GM12878 (cell line): ENCODE measurements around the gene SLC28A1. TPM values are rescaled to one million over a fixed set of nuclear protein-coding genes. Genes with fewer than 3 reads are reported as not detected.

Experiments used
- ATAC-seq: fragments of 200-7000 bp; cut with Tn5 transposase; 3 replicates; pipeline ENCODE4 v1.9.1; 2020; ENCODE audit warnings: mild to moderate bottlenecking, moderate library complexity
- BruUV-seq: library from RNA; stranded (reverse); fragments of 400-500 nt; replicated peaks from 2 replicates; lab custom pipeline; 2021; lab: Mats Ljungman, UMichigan
- CTCF ChIA-PET: fragments of 300-600 bp; sonication (Branson Sonifier 250); formaldehyde crosslinking; extraction: SDS; loops from one replicate; lab custom pipeline; 2021; ENCODE audit warnings: inconsistent platforms; lab: Yijun Ruan, JAX
- POLR2A ChIA-PET: fragments of 350-600 bp; formaldehyde crosslinking; extraction: SDS; loops from one replicate; lab custom pipeline; 2021; ENCODE audit warnings: inconsistent platforms; lab: Charles Lee
- RAD21 ChIA-PET: fragments of 300-600 bp; sonication (Branson Sonifier 250); formaldehyde crosslinking; loops from one replicate; lab custom pipeline; 2023; ENCODE audit warnings: antibody characterized with exemption; ENCODE audit not compliant: unreplicated experiment; lab: Charles Lee
- SMC1A ChIA-PET: fragments of 300-600 bp; sonication (Branson Sonifier 250); formaldehyde crosslinking; loops from one replicate; lab custom pipeline; 2023; ENCODE audit not compliant: unreplicated experiment, uncharacterized antibody; lab: Charles Lee
- DNase-seq: peaks from one replicate; pipeline ENCODE4 v3.0.0-alpha.2; 2011; ENCODE audit warnings: low read depth, low spot score
- FAIRE-seq: peaks from 3 replicates; lab custom pipeline; 2011; peaks lifted over from hg19 to GRCh38; lab: Jason Lieb, UNC
- H2AFZ ChIP-seq: 2 replicates; pipeline ENCODE4 v1.6.0; 2011; ENCODE audit warnings: low read depth, low read length, control low read depth; ENCODE audit not compliant: control insufficient read depth
- H3K27ac ChIP-seq: 2 replicates; pipeline ENCODE4 v1.5.1; 2011; ENCODE audit warnings: control low read depth; ENCODE audit not compliant: control insufficient read depth, insufficient read depth
- H3K27me3 ChIP-seq, 2 experiments: replicated peaks in 1 of 2; 2 replicates each; pipeline versions ENCODE4 v1.6.0 to v1.6.1; 2011; ENCODE audit warnings: low read length in 1 of 2; ENCODE audit not compliant: control insufficient read depth in 2 of 2, insufficient read depth in 2 of 2
- H3K36me3 ChIP-seq, 2 experiments: 2 replicates each; pipeline ENCODE4 v1.5.1; 2011; ENCODE audit warnings: low read length in 1 of 2; ENCODE audit not compliant: control insufficient read depth in 2 of 2, insufficient read depth in 2 of 2
- H3K4me1 ChIP-seq: 2 replicates; pipeline ENCODE4 v1.6.1; 2011; ENCODE audit warnings: mild to moderate bottlenecking, low read length, moderate library complexity, mixed read lengths; ENCODE audit not compliant: control insufficient read depth, insufficient read depth
- H3K4me2 ChIP-seq: 2 replicates; pipeline ENCODE4 v1.6.0; 2011; ENCODE audit warnings: control low read depth; ENCODE audit not compliant: control insufficient read depth, insufficient read depth
- H3K4me3 ChIP-seq: fragments of 200-600 bp; sonication (generic); 2 replicates; pipeline ENCODE4 v1.5.1; 2016
- H3K79me2 ChIP-seq: 2 replicates; pipeline ENCODE4 v1.6.0; 2011; ENCODE audit warnings: low read length; ENCODE audit not compliant: control insufficient read depth, insufficient read depth
- H3K9ac ChIP-seq: 2 replicates; pipeline ENCODE4 v1.8.0; 2011; ENCODE audit warnings: low read length, control low read depth, mixed read lengths; ENCODE audit not compliant: control insufficient read depth, insufficient read depth
- H3K9me3 ChIP-seq: replicated peaks from 3 replicates; pipeline ENCODE4 v1.5.1; 2011; ENCODE audit warnings: mild to moderate bottlenecking, low read length; ENCODE audit not compliant: control insufficient read depth, insufficient read depth
- H4K20me1 ChIP-seq: 2 replicates; pipeline ENCODE4 v1.6.0; 2011; ENCODE audit not compliant: control insufficient read depth, insufficient read depth
- CUX1 ChIP-seq: IDR thresholded peaks from 2 replicates; pipeline ENCODE4 v1.6.1; 2012; ENCODE audit warnings: improper control_type of control experiment, low read depth, low read length; ENCODE audit not compliant: insufficient replicate concordance
- EED ChIP-seq: sonication (generic); IDR thresholded peaks from 2 replicates; pipeline ENCODE4 v1.6.1; 2016; ENCODE audit warnings: antibody characterized with exemption, low read depth
- EGR1 ChIP-seq, 2 experiments: IDR thresholded peaks; 1 replicate in 1 of 2; 2 replicates in 1 of 2; pipeline ENCODE4 v1.6.1; 2011 to 2012; ENCODE audit warnings: low read depth in 2 of 2, low read length in 2 of 2, borderline replicate concordance in 1 of 2, mild to moderate bottlenecking in 1 of 2, moderate library complexity in 1 of 2
- ESRRA ChIP-seq: IDR thresholded peaks from 2 replicates; pipeline ENCODE4 v1.6.1; 2012; ENCODE audit warnings: mild to moderate bottlenecking, low read length, improper control_type of control experiment
- HDGF ChIP-seq: fragments of 450-650 bp; IDR thresholded peaks from 2 replicates; pipeline ENCODE4 v1.6.1; 2016; ENCODE audit warnings: antibody characterized with exemption
- JUND ChIP-seq: IDR thresholded peaks from 2 replicates; pipeline ENCODE4 v1.6.1; 2012; ENCODE audit warnings: low read depth, mild to moderate bottlenecking, low read length, improper control_type of control experiment, moderate library complexity
- MYC ChIP-seq: IDR thresholded peaks from 2 replicates; pipeline ENCODE4 v1.6.1; 2011; ENCODE audit warnings: mild to moderate bottlenecking, low read length, moderate library complexity, inconsistent platforms; ENCODE audit not compliant: insufficient read depth, insufficient replicate concordance, insufficient read length, severe bottlenecking
- NFXL1 ChIP-seq: fragments of 450-650 bp; IDR thresholded peaks from 2 replicates; pipeline ENCODE4 v1.6.1; 2017; ENCODE audit warnings: antibody characterized with exemption, mild to moderate bottlenecking, borderline replicate concordance
- RCOR1 ChIP-seq: conservative IDR thresholded peaks from 2 replicates; pipeline ENCODE4 v1.6.1; 2012; ENCODE audit warnings: low read depth, low read length, improper control_type of control experiment
- SKIL ChIP-seq: fragments of 450-650 bp; IDR thresholded peaks from 2 replicates; pipeline ENCODE4 v1.6.1; 2017; ENCODE audit warnings: mild to moderate bottlenecking, low read depth, inconsistent platforms; ENCODE audit not compliant: poor library complexity, severe bottlenecking
- SP1 ChIP-seq: IDR thresholded peaks from one replicate; pipeline ENCODE4 v1.6.1; 2011; ENCODE audit warnings: low read depth, low read length
- SRF ChIP-seq, 2 experiments: IDR thresholded peaks; 2 replicates each; pipeline ENCODE4 v1.6.1; 2011; ENCODE audit warnings: low read depth in 2 of 2, low read length in 2 of 2, mild to moderate bottlenecking in 1 of 2, moderate library complexity in 1 of 2
- WGBS: methylation state at CpG from one replicate; pipeline ENCODE4 v1.1.6; 2016; ENCODE audit warnings: low lambda C conversion rate; ENCODE audit not compliant: insufficient replicate concordance, insufficient coverage; ENCODE audit errors: missing lambda C conversion rate; 5-methylcytosine and 5-hydroxymethylcytosine counted together
- in situ Hi-C: fragments of 300-500 bp; cut with MboI; formaldehyde crosslinking; loops from 9 replicates; pipeline ENCODE4 v1.14.3; 2018; ENCODE audit warnings: mixed read lengths
- intact Hi-C: fragments of 100-400 bp; cut with micrococcal nuclease; formaldehyde crosslinking; loops from one replicate; pipeline ENCODE4 v1.14.2; 2022; ENCODE audit not compliant: unreplicated experiment
- polyA plus RNA-seq, 11 experiments: library from polyadenylated mRNA; depleted of rRNA in 4 of 11; unstranded in 6 of 11; stranded (reverse) in 5 of 11; fragments of >200 nt; fragmentation: Nextera tagmentation in 4 of 11; fragmentation: Illumina TruSeq in 1 of 11; extraction: Ambion mirVana in 4 of 11; extraction: Trizol in 1 of 11; gene quantifications; 1 replicate in 1 of 11; 2 replicates in 10 of 11; pipeline versions ENCODE4 v1.2.1 to v1.2.3, GENCODE V29; 2011 to 2016; ENCODE audit warnings: inconsistent platforms in 2 of 11, missing spikeins in 2 of 11, low read depth in 1 of 11
- total RNA-seq, 4 experiments: library from RNA; depleted of rRNA in 3 of 4; stranded (reverse); fragments of >200 nt in 3 of 4; fragmentation: Illumina TruSeq in 1 of 4; extraction: Trizol in 1 of 4; gene quantifications; 2 replicates each; pipeline versions ENCODE4 v1.2.1 to v1.2.3, GENCODE V29; 2013 to 2021

SLC28A1 gene
- total and polyA plus RNA-seq, 10 of the 15 experiments (the other 5 are each of a cell fraction or from before 2014, with no cell fraction given) = not detected

- TF ChIP-seq HDGF = no peak
- TF ChIP-seq, all 136 proteins: peak for 0
These were observed 17.1 kb downstream of the SLC28A1 start (continued) for GRCh38 chr15:84901540-84901939.

GRCh38 chr15:84903751-84904150, 19.3 kb downstream of the SLC28A1 start:
- ChIA-PET CTCF (no interaction called here), SMC1A (no interaction called here), POLR2A (no interaction called here), RAD21 (interaction anchor here (0.9 kb wide), 1 partner anchor 25 kb away, joined by 3 read pairs; no protein-coding TSS in a partner anchor)
- 25% methylated on average over 2 of the region's 2 CpGs for WGBS
- BruUV-seq = no TSS peak
- in situ Hi-C loops (no loop called here), intact Hi-C loops (no loop called here)
- ATAC-seq = no peak
- Histone ChIP-seq H2AFZ (no peak overlapping the region), H3K36me3 (no peaks in the 10 kb centered on the region), H3K79me2 (no peaks in the 10 kb centered on the region), H3K4me2 (no peak overlapping the region), H3K4me3 (no peak overlapping the region), H4K20me1 (no peaks in the 10 kb centered on the region), H3K9me3 (no peaks in the 10 kb centered on the region), H3K4me1 (no peaks in the 10 kb centered on the region), H3K27me3 (no peaks in the 10 kb centered on the region), H3K27ac (no peak overlapping the region), H3K9ac (no peak overlapping the region)
- DNase-seq = no peak
- no peak for TF ChIP-seq SRF (IDR thresholded peaks at IDR 0.05; ENCODE audit: low read depth in 2 of 2, low read length in 2 of 2)
- TF ChIP-seq JUND = no peak
- TF ChIP-seq SP1 = no peak
- TF ChIP-seq CUX1 = no peak
- no peak for TF ChIP-seq ESRRA
- TF ChIP-seq EGR1 (IDR thresholded peaks at IDR 0.05; ENCODE audit: borderline replicate concordance in 1 of 2, low read depth in 2 of 2, low read length in 2 of 2) = no peak
- no peak for TF ChIP-seq RCOR1
- TF ChIP-seq EED = no peak
- TF ChIP-seq SKIL = no peak
- TF ChIP-seq MYC = no peak
- no peak for TF ChIP-seq NFXL1
- FAIRE-seq = no peak
